NCI-H2196 (cell line): ENCODE data around the gene ADAM10.
"Not testable (repeated sequence)": the region's sequence is repeated elsewhere in the genome, so short reads cannot be mapped to it uniquely, and the experiment has no call there.

ENCODE experiments used
- DNase-seq: peaks from one replicate; lab custom pipeline; 2025; ENCODE audit not compliant: unreplicated experiment; lab: John Stamatoyannopoulos, UW

The ADAM10 gene

GRCh38 chr15:58622877-58623276, 126.6 kb downstream of the ADAM10 start:
- no peak for DNase-seq

GRCh38 chr15:58620268-58620667, 129.2 kb downstream of the ADAM10 start:
- DNase-seq: not testable (repeated sequence)

DNA sequence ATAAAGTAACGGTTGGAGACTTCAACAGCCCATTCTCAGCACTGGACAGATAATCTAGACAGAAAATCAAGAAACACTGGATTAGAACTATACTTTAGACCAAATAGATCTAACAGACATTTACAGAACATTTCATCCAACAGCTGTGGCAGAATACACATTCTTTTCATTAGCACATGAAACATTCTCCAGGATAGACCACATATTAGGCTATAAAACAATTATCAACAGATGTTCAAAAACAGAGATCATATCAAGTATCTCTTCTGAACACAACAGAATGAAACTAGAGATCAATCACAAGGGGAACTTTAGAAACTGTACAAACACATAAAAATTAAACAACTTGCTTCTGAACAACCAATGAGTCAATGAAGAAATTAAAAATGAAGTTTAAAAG, 133.3 kb downstream of the ADAM10 start:
- no peak for DNase-seq

GRCh38 chr15:58611731-58612676, 137.5 kb downstream of the ADAM10 start:
- DNase-seq: no peak

- no peak for DNase-seq
These were observed 140.8 kb downstream of the ADAM10 start for GRCh38 chr15:58608711-58609110.

DNA sequence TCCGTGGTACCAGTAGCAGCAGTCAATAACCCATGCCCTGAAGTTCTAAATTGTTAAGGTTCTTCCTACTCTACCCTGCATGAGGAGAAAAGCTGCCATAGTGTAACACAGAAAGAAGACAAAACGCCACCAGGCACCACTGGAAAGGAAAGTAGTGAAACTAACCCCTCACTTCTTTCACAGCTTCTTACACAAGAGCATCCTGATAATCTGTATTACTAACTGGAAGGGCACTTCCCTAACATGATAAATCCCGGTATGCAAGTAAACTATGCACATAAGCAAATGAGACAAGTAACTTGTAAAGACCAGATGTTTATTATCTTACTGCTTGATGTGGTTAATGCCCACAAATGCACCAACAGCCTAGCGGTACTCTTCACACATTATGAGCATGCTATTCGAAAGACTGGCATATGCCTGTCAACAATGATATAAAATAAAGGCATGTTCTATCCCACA, 141.3 kb downstream of the ADAM10 start:
- no peak for DNase-seq

DNA sequence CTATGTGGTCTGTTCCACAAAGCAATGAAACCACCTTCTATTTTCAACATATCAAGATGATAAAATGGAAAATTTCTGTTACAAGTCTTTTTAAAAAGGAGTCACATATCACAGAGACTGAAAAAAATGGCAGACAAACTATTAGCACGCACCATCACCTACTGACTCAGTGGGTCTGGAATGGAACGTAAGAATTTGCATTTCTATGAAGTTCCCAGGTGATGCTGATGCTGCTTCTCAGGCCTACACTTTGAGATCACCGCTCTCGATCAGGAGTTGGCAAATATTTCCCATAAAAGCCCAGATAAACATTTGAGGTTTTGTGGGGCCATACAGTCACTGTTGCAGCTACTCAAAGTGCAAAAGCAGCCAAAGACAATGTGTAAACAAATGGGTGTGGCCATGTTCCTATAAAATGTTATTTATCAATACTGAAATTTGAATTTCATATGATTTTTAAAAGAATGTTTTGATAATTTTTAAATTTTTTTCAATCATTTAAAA, 142.9 kb downstream of the ADAM10 start:
- no peak for DNase-seq

- DNase-seq: no peak
These were observed 143.5 kb downstream of the ADAM10 start for GRCh38 chr15:58605931-58606530.

- no peak for DNase-seq
These were observed 145.0 kb downstream of the ADAM10 start for GRCh38 chr15:58604455-58604923.

- DNase-seq: not testable (repeated sequence)
These were observed 145.6 kb downstream of the ADAM10 start for GRCh38 chr15:58603927-58604326.

DNA sequence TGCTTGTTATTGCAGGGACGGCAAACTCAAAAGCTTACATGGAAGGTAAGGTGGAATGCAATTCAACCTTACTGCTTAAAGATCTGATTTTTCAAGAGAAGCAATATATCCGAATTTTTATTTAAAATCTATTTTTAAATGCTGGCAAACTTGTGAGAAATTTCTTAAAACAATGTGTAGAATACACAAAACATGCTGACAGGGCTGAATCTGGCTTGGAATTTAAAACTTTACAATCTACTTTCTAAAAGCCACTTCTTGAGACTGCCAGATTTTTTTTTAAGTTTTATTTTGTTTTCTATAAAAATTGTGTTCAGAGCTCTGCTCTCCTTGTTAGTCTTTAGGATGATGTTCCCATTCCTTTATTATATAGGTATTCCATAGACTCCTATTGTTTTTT, 146.7 kb downstream of the ADAM10 start:
- DNase-seq: no peak

DNA sequence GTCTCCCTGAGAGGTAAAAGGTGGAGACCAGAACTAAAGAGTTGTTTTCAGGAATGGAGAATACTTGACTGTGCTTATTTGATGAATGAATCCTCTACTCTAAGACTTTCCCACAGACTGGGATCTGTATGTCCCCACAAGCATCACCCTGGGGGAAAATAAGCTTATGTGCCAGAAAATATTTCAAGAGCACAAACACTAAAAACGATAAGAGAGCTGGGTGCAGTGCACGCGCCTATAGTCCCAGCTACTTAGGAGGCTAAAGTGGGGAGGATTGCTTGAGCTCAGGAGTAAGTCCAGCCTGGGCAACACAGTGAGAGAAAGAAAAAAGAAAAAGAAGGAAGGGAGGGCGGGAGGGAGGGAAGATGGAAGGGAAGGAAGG, 150.7 kb downstream of the ADAM10 start:
- no peak for DNase-seq

DNA sequence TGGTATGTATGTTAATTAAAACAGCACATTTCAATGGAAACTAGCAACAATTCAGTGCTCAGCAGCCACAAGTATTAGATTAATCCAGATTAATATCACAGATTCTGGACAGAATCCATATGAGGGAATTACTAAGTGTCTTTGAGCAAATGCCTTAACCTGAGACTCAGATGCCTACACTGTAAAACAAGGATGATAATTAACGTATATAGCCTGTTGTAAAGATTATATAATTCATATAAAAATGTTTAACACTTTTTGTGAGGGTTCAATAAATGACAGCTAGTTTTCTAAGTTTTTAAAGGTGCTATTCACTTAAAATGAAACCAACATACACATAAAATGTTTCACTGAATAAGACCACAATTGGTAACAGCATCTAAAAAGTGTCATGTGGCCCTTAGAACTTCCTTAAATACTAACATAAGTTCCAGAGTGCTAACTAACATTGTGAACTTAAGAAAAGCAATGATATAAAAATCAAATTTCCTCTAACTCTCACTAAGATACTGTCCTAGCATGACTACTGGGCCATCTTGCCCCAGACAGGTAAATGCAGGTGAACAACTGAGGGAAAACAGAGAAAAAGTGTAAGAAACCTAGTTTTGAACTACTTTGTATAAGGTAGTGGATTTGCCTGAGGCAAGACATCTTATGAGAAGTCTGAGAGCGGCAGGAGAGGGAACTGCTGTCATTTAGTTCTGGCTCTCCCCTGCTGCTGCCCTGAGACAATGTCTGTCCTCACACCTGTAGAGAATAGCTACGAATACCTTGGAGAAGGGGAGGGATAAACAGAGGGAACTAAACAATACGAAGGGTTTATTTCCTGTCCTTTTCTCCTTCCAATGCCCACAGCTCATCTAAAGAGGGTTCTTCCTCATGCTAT, 151.3 kb downstream of the ADAM10 start:
- no peak for DNase-seq

- no peak for DNase-seq
These were observed 153.8 kb downstream of the ADAM10 start for GRCh38 chr15:58595516-58596263.

DNA sequence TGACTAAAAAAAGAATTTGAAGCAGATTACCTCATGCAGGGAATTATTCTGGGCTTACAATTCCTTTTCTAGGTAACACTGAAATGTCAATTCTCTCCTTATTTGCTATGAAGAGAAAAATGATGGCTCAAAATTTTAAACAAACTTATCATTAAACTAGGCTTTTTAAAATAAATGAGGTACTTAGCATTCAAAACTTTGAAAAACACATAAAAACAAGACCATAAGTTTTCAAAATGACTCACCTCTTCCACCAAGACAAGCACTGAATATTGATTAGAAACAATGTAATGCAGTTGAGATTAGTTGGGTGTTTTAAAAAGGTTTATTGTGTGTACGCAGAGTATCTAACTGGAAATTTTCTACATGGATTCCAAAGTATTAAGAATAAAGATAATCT, 154.6 kb downstream of the ADAM10 start:
- DNase-seq: no peak

- no peak for DNase-seq
These were observed 155.6 kb downstream of the ADAM10 start for GRCh38 chr15:58593870-58594269.

DNA sequence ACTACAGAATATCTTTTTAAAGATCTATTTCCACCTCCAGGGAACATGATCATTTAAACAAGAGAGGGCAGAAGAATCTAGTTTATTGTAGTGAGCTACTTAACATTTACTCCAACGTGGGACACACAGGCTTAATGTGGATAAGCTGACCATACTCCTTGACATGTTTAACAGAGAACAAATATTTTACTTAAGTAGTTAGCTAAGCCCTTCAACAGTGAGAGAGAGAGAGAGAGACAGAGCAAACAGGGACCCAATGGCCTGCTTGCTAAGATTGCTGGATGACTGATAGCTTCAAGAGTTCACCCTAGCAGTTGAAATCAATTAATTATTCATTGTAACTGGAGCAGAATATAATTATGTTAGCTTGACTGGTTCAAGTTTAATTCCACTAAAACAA, 158.6 kb downstream of the ADAM10 start:
- no peak for DNase-seq

DNA sequence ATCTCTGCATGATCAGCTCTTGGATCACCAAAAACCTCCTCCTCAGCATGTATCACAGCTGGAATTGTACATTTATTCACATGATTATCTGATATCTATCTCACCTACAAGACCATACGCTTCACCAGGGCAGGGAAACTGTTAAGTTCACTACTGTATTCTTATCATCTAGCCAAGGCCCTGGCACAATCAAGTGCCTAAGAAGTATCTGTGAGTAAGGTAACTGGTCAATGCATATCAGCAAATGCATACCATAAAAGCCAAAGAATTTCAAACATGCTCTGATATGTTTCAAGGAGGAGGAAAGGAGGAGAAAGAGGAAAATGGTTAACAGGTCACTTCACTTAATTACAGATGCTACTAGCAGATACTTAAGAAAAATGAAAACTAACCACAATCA, 159.3 kb downstream of the ADAM10 start:
- no peak for DNase-seq

DNA sequence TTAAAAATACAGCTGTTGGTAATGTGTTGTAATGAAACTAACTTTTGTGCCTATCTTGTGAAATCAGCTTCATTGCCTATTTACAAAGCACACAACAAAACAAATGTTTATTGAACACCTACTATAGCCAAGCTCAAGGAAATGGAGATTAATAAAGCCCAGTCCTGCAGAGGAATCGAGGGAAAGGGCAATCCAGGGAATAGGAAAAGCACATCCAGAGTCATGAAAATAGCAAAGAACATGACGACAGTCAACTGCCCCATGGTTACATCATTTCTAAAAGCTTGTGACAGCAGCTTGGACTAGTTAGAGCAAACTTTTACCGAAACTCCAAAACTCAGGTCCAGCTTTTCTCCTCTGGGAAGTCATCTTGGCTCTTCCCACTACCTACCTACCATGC, 160.5 kb downstream of the ADAM10 start:
- no peak for DNase-seq

DNA sequence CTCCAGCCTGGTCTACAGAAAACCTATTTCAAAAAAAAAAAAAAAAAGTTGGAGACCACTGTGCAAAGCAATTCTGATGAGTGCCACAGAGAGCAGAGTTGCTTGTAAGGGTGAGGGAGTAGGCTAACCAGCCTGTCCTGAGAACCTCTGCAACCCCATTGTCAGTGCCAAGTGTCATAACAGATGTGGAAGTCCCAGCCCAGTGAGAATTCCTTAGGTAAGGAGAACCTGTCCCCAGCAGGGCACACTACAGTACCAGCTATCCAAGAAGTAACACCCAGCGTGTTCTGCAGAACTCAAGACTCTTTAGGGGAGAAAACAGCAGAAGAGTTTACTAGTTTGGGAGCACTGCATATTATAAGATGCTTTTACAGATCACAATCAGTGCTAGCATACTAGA, 161.4 kb downstream of the ADAM10 start:
- no peak for DNase-seq
